Mucosa of descending colon (tissue), 3 donors: ENCODE results near the gene TCL1A. TPM values are rescaled to one million over a fixed set of nuclear protein-coding genes. Genes with fewer than 3 reads are reported as not detected.
"Not testable (repeated sequence)": the region's sequence is repeated elsewhere in the genome, so short reads cannot be mapped to it uniquely, and the experiment has no call there.

Source experiments
- ATAC-seq: fragments of 200-7000 bp; cut with Tn5 transposase; one replicate; pipeline ENCODE4 v1.9.1; 2020; ENCODE audit warnings: mild to moderate bottlenecking, moderate library complexity
- DNase-seq, 3 donors: peaks; one replicate each; pipeline ENCODE4 v3.0.0-alpha.2; 2020
- H3K36me3 ChIP-seq: fragments of 200-600 bp; one replicate; pipeline ENCODE4 v1.8.0; 2021; ENCODE audit warnings: low read depth, mild to moderate bottlenecking
- H3K4me1 ChIP-seq: fragments of 200-600 bp; one replicate; pipeline ENCODE4 v1.8.0; 2021; ENCODE audit warnings: low read depth, mild to moderate bottlenecking
- H3K4me3 ChIP-seq: fragments of 200-600 bp; one replicate; pipeline ENCODE4 v1.8.0; 2021; ENCODE audit warnings: mild to moderate bottlenecking
- H3K9me3 ChIP-seq: fragments of 200-600 bp; one replicate; pipeline ENCODE4 v1.8.0; 2021; ENCODE audit warnings: mild to moderate bottlenecking
- intact Hi-C, 2 donors: fragments of 100-400 bp; cut with DNase I in 1 of 2; cut with micrococcal nuclease in 1 of 2; formaldehyde crosslinking; loops; one replicate each; pipeline versions ENCODE4 v1.11.0 to v1.11.1; 2022; cut with DNase I, micrococcal nuclease
- total RNA-seq, 3 donors: library from RNA; stranded (reverse); fragmentation: NEBNext Ultra II Directional in 2 of 3; extraction: Animal tissue kit (Norgen Biotek cat#: 25700) in 2 of 3; gene quantifications; one replicate each; pipeline versions ENCODE4 v1.2.1 to v1.2.4, GENCODE V29; 2021 to 2023
- TF ChIP-seq, protein P1 (sequence below): fragments of 200-600 bp; IDR thresholded peaks from one replicate; pipeline ENCODE4 v1.8.0; 2022; ENCODE audit warnings: antibody characterized with exemption, mild to moderate bottlenecking
- donor health status: DM: no; HTN: no; CAD: no; lungs with moderate emphysema.
- donor health status: DM: no; HTN: no; CAD: no.
- donor health status: DM: no; HTN: yes; CAD: no.

Gene TCL1A
- total RNA-seq, 3 donors from 2014 or later: 0.31 TPM; not detected in 2

GRCh38 chr14:95730126-95730525 is 16.2 kb upstream of the TCL1A start:
- no peaks in the 10 kb centered on the region for H3K36me3 ChIP-seq
- no peaks in the 10 kb centered on the region for H3K9me3 ChIP-seq
- ATAC-seq (no peak), DNase-seq (no peak)
- intact Hi-C loops: no loop called here
- H3K4me1 ChIP-seq: no peaks in the 10 kb centered on the region
- TF ChIP-seq, protein P1, sequence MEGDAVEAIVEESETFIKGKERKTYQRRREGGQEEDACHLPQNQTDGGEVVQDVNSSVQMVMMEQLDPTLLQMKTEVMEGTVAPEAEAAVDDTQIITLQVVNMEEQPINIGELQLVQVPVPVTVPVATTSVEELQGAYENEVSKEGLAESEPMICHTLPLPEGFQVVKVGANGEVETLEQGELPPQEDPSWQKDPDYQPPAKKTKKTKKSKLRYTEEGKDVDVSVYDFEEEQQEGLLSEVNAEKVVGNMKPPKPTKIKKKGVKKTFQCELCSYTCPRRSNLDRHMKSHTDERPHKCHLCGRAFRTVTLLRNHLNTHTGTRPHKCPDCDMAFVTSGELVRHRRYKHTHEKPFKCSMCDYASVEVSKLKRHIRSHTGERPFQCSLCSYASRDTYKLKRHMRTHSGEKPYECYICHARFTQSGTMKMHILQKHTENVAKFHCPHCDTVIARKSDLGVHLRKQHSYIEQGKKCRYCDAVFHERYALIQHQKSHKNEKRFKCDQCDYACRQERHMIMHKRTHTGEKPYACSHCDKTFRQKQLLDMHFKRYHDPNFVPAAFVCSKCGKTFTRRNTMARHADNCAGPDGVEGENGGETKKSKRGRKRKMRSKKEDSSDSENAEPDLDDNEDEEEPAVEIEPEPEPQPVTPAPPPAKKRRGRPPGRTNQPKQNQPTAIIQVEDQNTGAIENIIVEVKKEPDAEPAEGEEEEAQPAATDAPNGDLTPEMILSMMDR: no peak
- no peak overlapping the region for H3K4me3 ChIP-seq

DNA sequence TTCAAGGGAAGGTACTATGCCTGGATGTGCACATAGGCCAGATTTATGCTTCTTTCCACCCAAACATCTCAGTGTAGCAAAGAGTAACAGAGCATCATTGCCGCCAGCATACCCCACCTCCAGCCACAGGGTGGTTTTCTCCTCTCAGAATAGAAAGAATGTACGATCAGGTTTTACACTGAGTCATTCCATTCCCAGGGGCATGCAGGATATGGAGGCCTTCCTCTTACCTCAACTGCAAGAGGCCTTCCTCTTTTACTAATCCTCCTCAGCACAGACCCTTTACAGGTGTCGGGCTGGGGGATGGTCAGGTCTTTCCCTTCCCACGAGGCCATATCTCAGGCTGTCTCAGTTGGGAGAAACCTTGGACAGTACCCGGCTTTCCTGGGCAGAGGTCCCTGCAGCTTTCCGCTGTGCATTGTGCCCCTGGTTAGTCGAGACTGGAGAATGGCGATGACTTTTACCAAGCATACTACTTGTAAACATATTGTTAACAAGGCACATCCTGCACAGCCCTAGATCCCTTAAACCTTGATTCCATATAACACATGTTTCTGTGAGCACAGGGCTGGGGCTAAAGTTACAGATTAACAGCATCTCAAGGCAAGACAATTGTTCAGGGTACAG is 15.6 kb upstream of the TCL1A start:
- ATAC-seq, intact Hi-C loops, H3K4me3 ChIP-seq, DNase-seq, H3K9me3 ChIP-seq, H3K36me3 ChIP-seq, H3K4me1 ChIP-seq: not testable (repeated sequence)

- intact Hi-C loops: no loop called here
- H3K4me1 ChIP-seq: no peaks in the 10 kb centered on the region
- ATAC-seq: no peak
- no peaks in the 10 kb centered on the region for H3K9me3 ChIP-seq
- H3K36me3 ChIP-seq: no peaks in the 10 kb centered on the region
- no peak overlapping the region for H3K4me3 ChIP-seq
- DNase-seq: no peak
- TF ChIP-seq, protein P1: no peak
Measured at GRCh38 chr14:95727056-95727700, 13.3 kb upstream of the TCL1A start.

DNA sequence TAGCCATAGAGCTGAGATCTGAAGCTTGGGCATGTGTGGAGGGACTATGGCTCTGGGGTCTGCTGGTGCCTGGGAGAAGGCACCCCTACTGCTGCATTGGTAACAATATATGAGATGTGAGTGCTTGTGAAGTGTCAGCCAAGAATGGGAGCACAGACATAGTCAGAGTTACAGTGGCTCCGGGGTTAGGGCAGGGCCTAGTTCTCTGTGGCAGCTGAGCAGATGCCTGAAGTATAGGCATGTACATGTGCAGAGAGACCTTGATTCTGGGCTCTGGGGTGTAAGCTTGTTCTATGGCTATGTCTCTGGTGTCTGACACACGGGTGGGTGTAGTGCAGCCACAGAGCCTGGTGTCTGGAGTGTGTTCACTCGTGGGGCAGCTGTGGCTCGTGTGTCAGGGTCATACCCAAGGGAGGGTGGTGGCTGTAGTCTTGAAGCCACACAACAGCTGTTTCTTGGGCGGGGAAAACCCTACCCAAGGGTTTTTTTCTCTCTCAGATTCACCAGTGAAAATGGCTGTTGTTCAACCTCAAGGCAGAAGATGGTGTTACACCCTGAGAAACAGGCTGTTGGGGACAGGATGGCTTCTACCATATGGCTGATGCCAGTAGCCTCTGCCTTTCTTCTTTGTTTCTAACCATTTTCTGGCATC is 11.9 kb upstream of the TCL1A start:
- ATAC-seq (no peak), DNase-seq (no peak)
- no peaks in the 10 kb centered on the region for H3K36me3 ChIP-seq
- H3K4me3 ChIP-seq: no peak overlapping the region
- TF ChIP-seq, protein P1: no peak
- no peaks in the 10 kb centered on the region for H3K9me3 ChIP-seq
- intact Hi-C loops: no loop called here
- no peaks in the 10 kb centered on the region for H3K4me1 ChIP-seq

GRCh38 chr14:95722525-95723190 is 8.7 kb upstream of the TCL1A start:
- DNase-seq: no peak
- intact Hi-C loops: no loop called here

More at GRCh38 chr14:95722525-95723190, 8.7 kb upstream of the TCL1A start:
- Histone ChIP-seq H3K4me1 (no peaks in the 10 kb centered on the region), H3K4me3 (no peak overlapping the region), H3K9me3 (no peaks in the 10 kb centered on the region), H3K36me3 (no peaks in the 10 kb centered on the region)
- ATAC-seq: no peak
- TF ChIP-seq, protein P1: no peak
